H9 (cell line): Measurements from ENCODE around the gene PUM2. TPM values are rescaled to one million over a fixed set of nuclear protein-coding genes. Genes with fewer than 3 reads are reported as not detected.

Experiments used
- DNase-seq: peaks from one replicate; pipeline ENCODE4 v3.0.0-alpha.2; 2017
- H2AFZ ChIP-seq: one replicate; pipeline ENCODE4 v1.6.1; 2013; ENCODE audit warnings: mild to moderate bottlenecking, low read length, control low read depth, moderate library complexity
- H2AK5ac ChIP-seq: 2 replicates; pipeline ENCODE4 v1.6.1; 2013; ENCODE audit warnings: low read length, control low read depth, mixed read lengths; ENCODE audit not compliant: insufficient read length
- H2BK120ac ChIP-seq: one replicate; pipeline ENCODE4 v1.6.1; 2013; ENCODE audit warnings: low read depth, mild to moderate bottlenecking, low read length, control low read depth, inconsistent platforms; ENCODE audit not compliant: poor library complexity, severe bottlenecking
- H2BK12ac ChIP-seq: 2 replicates; pipeline ENCODE4 v1.6.1; 2013; ENCODE audit warnings: low read length, control low read depth, mixed read lengths, low read depth; ENCODE audit not compliant: insufficient read length
- H2BK15ac ChIP-seq: 2 replicates; pipeline ENCODE4 v1.6.1; 2013; ENCODE audit warnings: low read depth, low read length, control low read depth
- H2BK20ac ChIP-seq: one replicate; pipeline ENCODE4 v1.6.1; 2013; ENCODE audit warnings: low read depth, mild to moderate bottlenecking, low read length, control low read depth, inconsistent platforms; ENCODE audit not compliant: poor library complexity, severe bottlenecking
- H2BK5ac ChIP-seq: 2 replicates; pipeline ENCODE4 v1.6.1; 2013; ENCODE audit warnings: low read length, control low read depth, mixed read lengths; ENCODE audit not compliant: insufficient read length
- H3K14ac ChIP-seq: 2 replicates; pipeline ENCODE4 v1.6.1; 2013; ENCODE audit warnings: low read length, control low read depth; ENCODE audit not compliant: insufficient read depth
- H3K18ac ChIP-seq: 2 replicates; pipeline ENCODE4 v1.6.1; 2013; ENCODE audit warnings: low read depth, mild to moderate bottlenecking, mixed read lengths, low read length, control low read depth; ENCODE audit not compliant: insufficient read length
- H3K23ac ChIP-seq: 2 replicates; pipeline ENCODE4 v1.6.1; 2013; ENCODE audit warnings: low read length, control low read depth, mixed read lengths, low read depth; ENCODE audit not compliant: insufficient read length
- H3K23me2 ChIP-seq: 2 replicates; pipeline ENCODE4 v1.6.1; 2013; ENCODE audit warnings: low read depth, mild to moderate bottlenecking, mixed read lengths, low read length, control low read depth; ENCODE audit not compliant: insufficient read length, poor library complexity, severe bottlenecking
- H3K27ac ChIP-seq: 2 replicates; pipeline ENCODE4 v1.5.1; 2013; ENCODE audit warnings: low read length, control low read depth, mixed read lengths, low read depth; ENCODE audit not compliant: insufficient read length
- H3K27me3 ChIP-seq: 2 replicates; pipeline ENCODE4 v1.6.1; 2013; ENCODE audit warnings: low read length, control low read depth, inconsistent platforms; ENCODE audit not compliant: insufficient read depth
- H3K4ac ChIP-seq: 2 replicates; pipeline ENCODE4 v1.6.1; 2013; ENCODE audit warnings: low read depth, mild to moderate bottlenecking, control low read depth, inconsistent platforms, low read length, moderate library complexity
- H3K4me1 ChIP-seq: 2 replicates; pipeline ENCODE4 v1.6.1; 2013; ENCODE audit warnings: low read length, control low read depth, inconsistent platforms; ENCODE audit not compliant: insufficient read depth
- H3K4me2 ChIP-seq: 2 replicates; pipeline ENCODE4 v1.6.1; 2013; ENCODE audit warnings: low read length, control low read depth, mixed read lengths; ENCODE audit not compliant: insufficient read length, insufficient read depth
- H3K56ac ChIP-seq: 2 replicates; pipeline ENCODE4 v1.6.1; 2013; ENCODE audit warnings: low read depth, mild to moderate bottlenecking, mixed read lengths, low read length, control low read depth; ENCODE audit not compliant: insufficient read length
- H3K79me1 ChIP-seq: 2 replicates; pipeline ENCODE4 v1.6.1; 2013; ENCODE audit warnings: low read depth, mild to moderate bottlenecking, moderate library complexity, low read length, control low read depth, inconsistent platforms; ENCODE audit not compliant: insufficient read depth, poor library complexity, severe bottlenecking
- H3K79me2 ChIP-seq: 2 replicates; pipeline ENCODE4 v1.6.1; 2013; ENCODE audit warnings: low read length, control low read depth, inconsistent platforms; ENCODE audit not compliant: insufficient read depth
- H3K9ac ChIP-seq: 2 replicates; pipeline ENCODE4 v1.6.1; 2013; ENCODE audit warnings: low read length, control low read depth, mixed read lengths; ENCODE audit not compliant: insufficient read length; ENCODE audit errors: extremely low read depth
- H3K9me3 ChIP-seq: one replicate; pipeline ENCODE4 v1.6.1; 2013; ENCODE audit warnings: low read depth, low read length, inconsistent platforms; ENCODE audit not compliant: control insufficient read depth
- H3T11ph ChIP-seq: one replicate; pipeline ENCODE4 v1.6.1; 2013; ENCODE audit warnings: mild to moderate bottlenecking, low read length, control low read depth, inconsistent platforms
- H4K20me1 ChIP-seq: one replicate; pipeline ENCODE4 v1.6.1; 2013; ENCODE audit not compliant: control insufficient read depth, insufficient read length, insufficient read depth
- H4K5ac ChIP-seq: 2 replicates; pipeline ENCODE4 v1.6.1; 2013; ENCODE audit warnings: low read depth, mild to moderate bottlenecking, mixed read lengths, low read length, control low read depth; ENCODE audit not compliant: insufficient read length
- H4K8ac ChIP-seq: replicated peaks from 2 replicates; pipeline ENCODE4 v1.6.1; 2013; ENCODE audit warnings: low read length, control low read depth, mixed read lengths, low read depth; ENCODE audit not compliant: insufficient read length
- H4K91ac ChIP-seq: 2 replicates; pipeline ENCODE4 v1.6.1; 2013; ENCODE audit warnings: low read depth, mild to moderate bottlenecking, moderate library complexity, mixed read lengths, low read length, control low read depth; ENCODE audit not compliant: insufficient read length
- H3K27ac Mint-ChIP-seq, 3 experiments: 2 replicates in 2 of 3; 3 replicates in 1 of 3; pipeline ENCODE4 v1.8.0; 2020 to 2021; ENCODE audit warnings: mixed read lengths in 3 of 3, mild to moderate bottlenecking in 1 of 3, moderate library complexity in 1 of 3
- H3K27me3 Mint-ChIP-seq: 2 replicates; pipeline ENCODE4 v1.8.0; 2021; ENCODE audit warnings: low read depth, mild to moderate bottlenecking, moderate library complexity, mixed read lengths
- H3K36me3 Mint-ChIP-seq, 3 experiments: 2 replicates in 2 of 3; 3 replicates in 1 of 3; pipeline ENCODE4 v1.8.0; 2020 to 2021; ENCODE audit warnings: low read depth in 3 of 3, mixed read lengths in 3 of 3; ENCODE audit not compliant: insufficient read depth in 1 of 3
- H3K4me1 Mint-ChIP-seq, 2 experiments: 2 replicates each; pipeline ENCODE4 v1.8.0; 2020; ENCODE audit warnings: mixed read lengths in 2 of 2
- H3K4me3 Mint-ChIP-seq, 2 experiments: 2 replicates in 1 of 2; 3 replicates in 1 of 2; pipeline ENCODE4 v1.8.0; 2020 to 2021; ENCODE audit warnings: mild to moderate bottlenecking in 2 of 2, mixed read lengths in 2 of 2, moderate library complexity in 1 of 2
- H3K9me3 Mint-ChIP-seq, 2 experiments: 2 replicates in 1 of 2; 3 replicates in 1 of 2; pipeline ENCODE4 v1.8.0; 2020; ENCODE audit warnings: mild to moderate bottlenecking in 2 of 2, mixed read lengths in 2 of 2, moderate library complexity in 1 of 2
- WGBS: extraction: QIAGEN DNeasy Blood & Tissue Kit; methylation state at CpG from one replicate; pipeline ENCODE4 v1.1.7; 2013; ENCODE audit warnings: missing lambda C conversion rate, low lambda C conversion rate, mixed read lengths; ENCODE audit not compliant: insufficient read length; ENCODE audit errors: extremely low coverage; 5-methylcytosine and 5-hydroxymethylcytosine counted together
- total RNA-seq: library from RNA; stranded (reverse); gene quantifications from 2 replicates; pipeline ENCODE4 v1.2.1, GENCODE V29; 2021
- TF ChIP-seq, protein P1 (sequence below): fragments of 200-600 bp; sonication (generic); conservative IDR thresholded peaks from 3 replicates; pipeline ENCODE4 v1.8.0; 2021; ENCODE audit warnings: antibody characterized with exemption, mild to moderate bottlenecking

Gene PUM2
- total RNA-seq, 1 experiment from 2014 or later: 96.6 TPM

GRCh38 chr2:20201671-20202070, 149.0 kb downstream of the PUM2 start:
- H3K18ac ChIP-seq: no peak overlapping the region
- H3K23ac ChIP-seq: no peak overlapping the region
- no peaks in the 10 kb centered on the region for H3K27me3 ChIP-seq
- no peaks in the 10 kb centered on the region for H3K23me2 ChIP-seq
- H2AK5ac ChIP-seq: no peak overlapping the region
- H3K4me1 Mint-ChIP-seq: peaks cover 7 to 12% of the 10 kb centered on the region in 2 experiments
- no peaks in the 10 kb centered on the region for H3K27me3 Mint-ChIP-seq
- peaks cover 27 to 40% (median 38%) of the 10 kb centered on the region in 3 experiments for H3K36me3 Mint-ChIP-seq
- H3K4me3 Mint-ChIP-seq: no peak overlapping the region
- H2BK120ac ChIP-seq: no peak overlapping the region
- no peak overlapping the region for H4K91ac ChIP-seq
- H3K4me1 ChIP-seq: no peaks in the 10 kb centered on the region; the same call in 1 of the 2 replicates
- no peak overlapping the region for H2BK20ac ChIP-seq
- H3K4me2 ChIP-seq: no peak overlapping the region
- no peak overlapping the region for H2BK12ac ChIP-seq
- no peak overlapping the region for H4K8ac ChIP-seq
- H3K27ac Mint-ChIP-seq: no peak overlapping the region
- no peaks in the 10 kb centered on the region for H3K9me3 ChIP-seq
- no peak overlapping the region for H3T11ph ChIP-seq
- H4K20me1 ChIP-seq: no peaks in the 10 kb centered on the region
- no peak overlapping the region for H2BK5ac ChIP-seq
- peaks cover under 1% of the 10 kb centered on the region for H3K79me1 ChIP-seq
- no peak overlapping the region for H3K27ac ChIP-seq
- TF ChIP-seq, protein P1, sequence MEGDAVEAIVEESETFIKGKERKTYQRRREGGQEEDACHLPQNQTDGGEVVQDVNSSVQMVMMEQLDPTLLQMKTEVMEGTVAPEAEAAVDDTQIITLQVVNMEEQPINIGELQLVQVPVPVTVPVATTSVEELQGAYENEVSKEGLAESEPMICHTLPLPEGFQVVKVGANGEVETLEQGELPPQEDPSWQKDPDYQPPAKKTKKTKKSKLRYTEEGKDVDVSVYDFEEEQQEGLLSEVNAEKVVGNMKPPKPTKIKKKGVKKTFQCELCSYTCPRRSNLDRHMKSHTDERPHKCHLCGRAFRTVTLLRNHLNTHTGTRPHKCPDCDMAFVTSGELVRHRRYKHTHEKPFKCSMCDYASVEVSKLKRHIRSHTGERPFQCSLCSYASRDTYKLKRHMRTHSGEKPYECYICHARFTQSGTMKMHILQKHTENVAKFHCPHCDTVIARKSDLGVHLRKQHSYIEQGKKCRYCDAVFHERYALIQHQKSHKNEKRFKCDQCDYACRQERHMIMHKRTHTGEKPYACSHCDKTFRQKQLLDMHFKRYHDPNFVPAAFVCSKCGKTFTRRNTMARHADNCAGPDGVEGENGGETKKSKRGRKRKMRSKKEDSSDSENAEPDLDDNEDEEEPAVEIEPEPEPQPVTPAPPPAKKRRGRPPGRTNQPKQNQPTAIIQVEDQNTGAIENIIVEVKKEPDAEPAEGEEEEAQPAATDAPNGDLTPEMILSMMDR: no peak
- no peaks in the 10 kb centered on the region for H3K79me2 ChIP-seq
- DNase-seq: no peak
- H3K14ac ChIP-seq: no peak overlapping the region
- H3K9ac ChIP-seq: no peak overlapping the region
- H3K9me3 Mint-ChIP-seq: no peaks in the 10 kb centered on the region; a peak in 1 of 5 replicates
- no peak overlapping the region for H2BK15ac ChIP-seq
- no CpG with 5 or more reads among the region's 17 CpGs for WGBS
- no peak overlapping the region for H4K5ac ChIP-seq
- H3K56ac ChIP-seq: no peak overlapping the region
- no peak overlapping the region for H2AFZ ChIP-seq
- no peak overlapping the region for H3K4ac ChIP-seq
